NB4 (cell line): ENCODE measurements around the gene DYDC1.

Experiments used
- DNase-seq: peaks from one replicate; pipeline ENCODE4 v3.0.0; 2010; ENCODE audit warnings: low read depth
- H3K4me3 ChIP-seq: one replicate; pipeline ENCODE4 v1.5.1; 2011; ENCODE audit warnings: mild to moderate bottlenecking, low read depth, low read length, moderate library complexity
- CTCF ChIP-seq: IDR thresholded peaks from one replicate; pipeline ENCODE4 v1.5.1; 2012; ENCODE audit warnings: low read depth, low read length
- MAX ChIP-seq: IDR thresholded peaks from 2 replicates; pipeline ENCODE4 v1.6.1; 2011; ENCODE audit warnings: low read depth, low read length
- MYC ChIP-seq: IDR thresholded peaks from 2 replicates; pipeline ENCODE4 v1.6.1; 2011; ENCODE audit warnings: low read depth, low read length
- POLR2A ChIP-seq: IDR thresholded peaks from 2 replicates; pipeline ENCODE4 v1.6.1; 2011; ENCODE audit warnings: mild to moderate bottlenecking; ENCODE audit not compliant: insufficient read length; ENCODE audit errors: extremely low read depth

Gene DYDC1

DNA sequence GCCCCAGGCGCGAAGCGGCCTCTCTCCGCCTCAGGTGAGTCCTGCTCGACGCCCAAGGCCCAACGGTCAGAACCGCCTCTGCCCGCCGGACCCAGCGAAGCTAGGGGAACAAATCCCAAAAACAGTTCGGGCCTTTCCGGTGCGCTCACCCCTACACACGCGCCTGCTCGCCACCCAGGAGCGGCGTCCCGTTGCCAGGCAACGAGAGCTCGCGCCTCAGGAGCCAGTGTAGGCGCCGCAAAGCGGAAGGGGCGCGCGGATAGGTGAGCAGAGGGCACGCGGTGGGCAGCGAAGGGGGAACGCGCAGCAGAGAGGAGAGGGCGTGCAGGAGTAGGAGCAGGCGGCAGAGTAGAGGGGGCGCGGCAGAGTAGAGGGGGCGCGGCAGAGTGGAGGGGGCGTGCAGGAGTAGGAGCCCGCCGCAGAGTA is at the start of gene DYDC1, which contains the start of gene DYDC2:
Gene DYDC1 (minus strand): TSS at position 193 of the 426 bp plus-strand sequence. CDS start 4,154 bp downstream, outside the sequence.
Gene DYDC2 (plus strand): TSS at position 219 of the 426 bp plus-strand sequence. CDS start 5,663 bp downstream, outside the sequence.
- TF ChIP-seq MAX (no peak), MYC (no peak), CTCF (no peak), POLR2A (no peak)
- DNase-seq, result peak; percentile 35
- no peak within 1 kb of the TSS for H3K4me3 ChIP-seq

GRCh38 chr10:80406204-80406603 is 49.6 kb upstream of the DYDC1 start:
- DNase-seq, result no peak
- no peak for TF ChIP-seq CTCF
- TF ChIP-seq POLR2A, result no peak
- TF ChIP-seq MAX, result no peak
- TF ChIP-seq MYC, result no peak
- no peak overlapping the region for H3K4me3 ChIP-seq

DNA sequence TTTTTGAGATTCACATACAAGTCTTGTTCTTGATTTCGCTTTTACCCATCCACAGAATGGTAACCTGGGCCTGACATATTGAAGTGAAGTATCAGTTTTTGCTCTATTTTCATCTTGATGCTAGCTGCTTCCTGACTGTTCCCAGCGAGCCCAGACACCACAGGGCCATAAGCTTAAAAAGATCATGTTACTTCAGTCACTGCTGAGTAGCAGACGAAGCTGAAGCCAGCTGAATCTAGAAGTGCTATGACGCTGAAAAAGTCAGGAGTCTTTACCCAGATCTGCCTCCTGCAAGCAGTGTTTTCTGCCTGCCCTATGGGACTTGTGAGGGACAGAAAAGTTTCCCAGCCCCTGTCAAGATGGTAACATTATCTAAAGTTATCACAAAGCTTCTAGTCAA is 49.1 kb upstream of the DYDC1 start:
- H3K4me3 ChIP-seq, result no peak overlapping the region
- DNase-seq, result no peak
- no peak for TF ChIP-seq MYC
- TF ChIP-seq MAX, result no peak

- DNase-seq, result no peak
- H3K4me3 ChIP-seq, result no peak overlapping the region
- no peak for TF ChIP-seq MYC
- TF ChIP-seq CTCF, result no peak
- TF ChIP-seq POLR2A, result no peak
- no peak for TF ChIP-seq MAX
Observed at GRCh38 chr10:80405035-80405434, 48.5 kb upstream of the DYDC1 start.

GRCh38 chr10:80400136-80400804 is 43.7 kb upstream of the DYDC1 start:
- TF ChIP-seq MAX, result no peak
- TF ChIP-seq POLR2A, result no peak
- no peak for TF ChIP-seq MYC
- no peak for TF ChIP-seq CTCF
- no peak overlapping the region for H3K4me3 ChIP-seq
- DNase-seq, result no peak

DNA sequence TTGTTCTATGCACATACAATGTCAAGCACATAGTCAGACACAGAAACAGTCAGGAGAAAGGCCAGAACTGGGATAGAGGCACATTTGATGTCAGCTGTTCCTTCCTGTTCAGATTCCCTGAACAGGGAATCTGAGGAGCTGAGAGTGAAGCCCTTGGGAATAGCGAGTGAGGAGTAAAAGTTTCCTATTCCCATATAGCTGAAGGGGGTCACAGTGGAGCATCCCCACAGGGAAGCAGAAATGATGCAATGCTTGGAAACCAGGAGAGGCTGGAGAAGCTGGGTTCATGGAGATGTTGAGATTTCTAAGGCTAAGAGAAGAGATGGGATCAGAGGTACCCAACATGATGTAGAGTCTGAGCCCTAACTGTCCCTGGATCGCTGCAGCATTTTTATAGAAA is 40.5 kb upstream of the DYDC1 start:
- no peak for TF ChIP-seq POLR2A
- TF ChIP-seq CTCF, result no peak
- TF ChIP-seq MYC, result no peak
- no peak for TF ChIP-seq MAX
- no peak overlapping the region for H3K4me3 ChIP-seq

More for the DNA sequence above, 40.5 kb upstream of the DYDC1 start:
- DNase-seq, result no peak
